22Rv1 (cell line): ENCODE measurements around the gene WIPF2.

Source experiments
- H3K27ac ChIP-seq: fragments of 450-650 bp; 2 replicates; pipeline ENCODE4 v1.5.1; 2017
- ZFX ChIP-seq: fragments of 450-650 bp; IDR thresholded peaks from 2 replicates; pipeline ENCODE4 v1.6.1; 2017; ENCODE audit warnings: antibody characterized with exemption, borderline replicate concordance
- TF ChIP-seq, protein P1 (sequence below): fragments of 450-650 bp; IDR thresholded peaks from 2 replicates; pipeline ENCODE4 v1.5.1; 2017; ENCODE audit warnings: mild to moderate bottlenecking

The WIPF2 gene

DNA sequence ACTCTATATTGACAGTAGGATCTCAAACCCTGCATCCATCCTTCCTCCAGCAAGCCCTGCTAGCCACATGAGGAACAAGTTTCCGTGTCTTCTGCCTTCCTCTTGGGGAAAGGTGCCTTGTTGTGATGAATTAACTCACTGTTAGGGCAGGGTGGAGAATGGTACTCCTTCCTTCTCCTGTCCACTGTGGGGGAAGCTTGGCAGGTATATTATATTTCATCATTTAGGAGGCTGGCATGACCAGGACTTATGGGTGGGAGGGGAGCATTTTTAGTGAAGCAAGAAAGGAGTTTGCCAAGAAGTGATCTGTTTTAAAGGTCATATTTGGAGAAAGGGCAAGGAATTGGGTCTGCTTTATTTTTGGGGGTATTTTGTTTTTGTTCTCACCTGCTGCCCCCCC is 59.3 kb downstream of the WIPF2 start:
- no peak overlapping the region for H3K27ac ChIP-seq
- TF ChIP-seq, protein P1, sequence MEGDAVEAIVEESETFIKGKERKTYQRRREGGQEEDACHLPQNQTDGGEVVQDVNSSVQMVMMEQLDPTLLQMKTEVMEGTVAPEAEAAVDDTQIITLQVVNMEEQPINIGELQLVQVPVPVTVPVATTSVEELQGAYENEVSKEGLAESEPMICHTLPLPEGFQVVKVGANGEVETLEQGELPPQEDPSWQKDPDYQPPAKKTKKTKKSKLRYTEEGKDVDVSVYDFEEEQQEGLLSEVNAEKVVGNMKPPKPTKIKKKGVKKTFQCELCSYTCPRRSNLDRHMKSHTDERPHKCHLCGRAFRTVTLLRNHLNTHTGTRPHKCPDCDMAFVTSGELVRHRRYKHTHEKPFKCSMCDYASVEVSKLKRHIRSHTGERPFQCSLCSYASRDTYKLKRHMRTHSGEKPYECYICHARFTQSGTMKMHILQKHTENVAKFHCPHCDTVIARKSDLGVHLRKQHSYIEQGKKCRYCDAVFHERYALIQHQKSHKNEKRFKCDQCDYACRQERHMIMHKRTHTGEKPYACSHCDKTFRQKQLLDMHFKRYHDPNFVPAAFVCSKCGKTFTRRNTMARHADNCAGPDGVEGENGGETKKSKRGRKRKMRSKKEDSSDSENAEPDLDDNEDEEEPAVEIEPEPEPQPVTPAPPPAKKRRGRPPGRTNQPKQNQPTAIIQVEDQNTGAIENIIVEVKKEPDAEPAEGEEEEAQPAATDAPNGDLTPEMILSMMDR, result no peak
- TF ChIP-seq ZFX, result no peak

GRCh38 chr17:40279402-40279801 is 60.3 kb downstream of the WIPF2 start:
- TF ChIP-seq, protein P1, result no peak
- no peak for TF ChIP-seq ZFX
- no peak overlapping the region for H3K27ac ChIP-seq

- no peak overlapping the region for H3K27ac ChIP-seq
- TF ChIP-seq ZFX, result no peak
- TF ChIP-seq, protein P1, result no peak
Measured at GRCh38 chr17:40281663-40282062, 62.6 kb downstream of the WIPF2 start.

GRCh38 chr17:40283662-40284061 is 64.6 kb downstream of the WIPF2 start:
- TF ChIP-seq ZFX, result no peak
- TF ChIP-seq, protein P1, result no peak

GRCh38 chr17:40284085-40284713 is 65.1 kb downstream of the WIPF2 start:
- TF ChIP-seq ZFX, result no peak
- TF ChIP-seq, protein P1, result peak; percentile 20; the same call in 1 of the 2 replicates
- peak overlapping the region; percentile 69 for H3K27ac ChIP-seq

More at GRCh38 chr17:40283662-40284061, 64.6 kb downstream of the WIPF2 start:
- H3K27ac ChIP-seq, result peak overlapping the region; percentile 69

DNA sequence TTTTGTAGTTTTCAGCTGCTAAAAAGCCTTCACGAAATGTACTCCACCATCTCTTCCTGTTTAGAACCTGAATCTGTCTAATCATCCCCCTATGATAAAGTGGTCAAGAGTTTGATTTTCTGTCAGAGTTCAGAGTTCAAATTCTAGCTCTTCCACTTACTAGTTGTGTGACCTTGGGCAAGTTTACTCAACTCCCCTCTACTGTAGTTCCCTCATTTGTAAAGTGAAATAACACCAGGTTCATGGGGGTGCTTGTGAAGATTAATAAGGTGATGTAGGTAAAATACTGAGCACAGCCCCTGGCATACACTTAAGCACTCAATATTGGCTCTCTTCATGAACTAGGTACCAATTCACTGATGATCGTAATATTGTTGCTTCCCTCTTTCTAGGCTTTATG is 67.4 kb downstream of the WIPF2 start:
- no peak overlapping the region for H3K27ac ChIP-seq
- TF ChIP-seq ZFX, result no peak
- TF ChIP-seq, protein P1, result no peak

DNA sequence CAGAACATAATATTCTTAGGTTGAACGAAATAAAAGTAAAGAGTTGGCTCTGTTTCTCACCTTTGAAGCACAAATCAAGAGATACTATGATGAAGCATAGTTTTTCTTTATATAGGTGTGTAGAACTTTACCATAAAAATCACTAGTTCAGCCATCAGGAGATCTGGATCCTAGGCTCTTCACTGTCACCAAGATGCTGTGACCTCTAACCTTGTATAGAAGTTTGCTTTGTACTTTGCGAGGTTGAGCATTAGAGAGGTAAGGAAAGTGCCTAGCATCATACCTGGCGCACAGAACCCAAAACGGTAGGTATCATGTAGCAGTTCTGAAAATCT is 68.0 kb downstream of the WIPF2 start:
- TF ChIP-seq, protein P1, result no peak
- TF ChIP-seq ZFX, result no peak
- H3K27ac ChIP-seq, result peak overlapping the region; percentile 94
